ENCODE measurements around the gene SETD3. TPM values are rescaled to one million over a fixed set of nuclear protein-coding genes. Genes with fewer than 3 reads are reported as not detected.

The SETD3 gene
- total RNA-seq, 6 experiments from 2014 or later, result 24.7 to 42.0 (median 28.8) TPM

DNA sequence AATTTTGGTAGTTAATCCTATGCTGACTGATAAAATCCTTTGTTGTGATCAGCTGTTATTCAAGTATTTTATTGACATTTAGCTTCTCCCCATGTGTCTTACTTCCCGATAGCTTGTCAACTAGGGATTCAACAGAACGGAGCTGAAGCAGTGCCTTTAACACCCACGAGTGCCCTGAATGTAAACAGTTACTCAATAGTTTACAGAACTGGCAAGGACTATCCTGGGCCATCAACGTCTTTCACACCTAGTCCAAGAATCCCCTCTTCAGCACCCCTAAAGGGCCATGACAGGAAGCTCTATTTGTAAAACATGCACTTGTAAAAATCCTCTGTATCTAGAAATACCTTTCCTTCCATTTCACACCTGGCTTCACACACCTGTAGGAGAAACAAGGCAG is 45.3 kb downstream of the SETD3 start:
- intact Hi-C loops (cut with DNase I), result no loop called here
- peaks cover 0 to 15% (median 5%) of the 10 kb centered on the region in 4 donors for H3K4me1 ChIP-seq
- H3K9me3 ChIP-seq, result no peaks in the 10 kb centered on the region
- H3K36me3 ChIP-seq, result peaks cover 0 to 3% (median 0%) of the 10 kb centered on the region in 4 donors
- no peak for DNase-seq
- H3K27me3 ChIP-seq, result no peaks in the 10 kb centered on the region
- ATAC-seq, result peak; percentile 79 to 83 (median 82)
- WGBS (ENCODE audit: insufficient coverage, low coverage, low lambda C conversion rate, missing lambda C conversion rate), result 21% methylated on average over 4 of the region's 4 CpGs
- TF ChIP-seq POLR2A (IDR thresholded peaks at IDR 0.05), result no peak
- TF ChIP-seq, protein P1, sequence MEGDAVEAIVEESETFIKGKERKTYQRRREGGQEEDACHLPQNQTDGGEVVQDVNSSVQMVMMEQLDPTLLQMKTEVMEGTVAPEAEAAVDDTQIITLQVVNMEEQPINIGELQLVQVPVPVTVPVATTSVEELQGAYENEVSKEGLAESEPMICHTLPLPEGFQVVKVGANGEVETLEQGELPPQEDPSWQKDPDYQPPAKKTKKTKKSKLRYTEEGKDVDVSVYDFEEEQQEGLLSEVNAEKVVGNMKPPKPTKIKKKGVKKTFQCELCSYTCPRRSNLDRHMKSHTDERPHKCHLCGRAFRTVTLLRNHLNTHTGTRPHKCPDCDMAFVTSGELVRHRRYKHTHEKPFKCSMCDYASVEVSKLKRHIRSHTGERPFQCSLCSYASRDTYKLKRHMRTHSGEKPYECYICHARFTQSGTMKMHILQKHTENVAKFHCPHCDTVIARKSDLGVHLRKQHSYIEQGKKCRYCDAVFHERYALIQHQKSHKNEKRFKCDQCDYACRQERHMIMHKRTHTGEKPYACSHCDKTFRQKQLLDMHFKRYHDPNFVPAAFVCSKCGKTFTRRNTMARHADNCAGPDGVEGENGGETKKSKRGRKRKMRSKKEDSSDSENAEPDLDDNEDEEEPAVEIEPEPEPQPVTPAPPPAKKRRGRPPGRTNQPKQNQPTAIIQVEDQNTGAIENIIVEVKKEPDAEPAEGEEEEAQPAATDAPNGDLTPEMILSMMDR (IDR thresholded peaks at IDR 0.05), result no peak
- no peak overlapping the region for H3K27ac ChIP-seq
- no peak overlapping the region for H3K4me3 ChIP-seq

DNA sequence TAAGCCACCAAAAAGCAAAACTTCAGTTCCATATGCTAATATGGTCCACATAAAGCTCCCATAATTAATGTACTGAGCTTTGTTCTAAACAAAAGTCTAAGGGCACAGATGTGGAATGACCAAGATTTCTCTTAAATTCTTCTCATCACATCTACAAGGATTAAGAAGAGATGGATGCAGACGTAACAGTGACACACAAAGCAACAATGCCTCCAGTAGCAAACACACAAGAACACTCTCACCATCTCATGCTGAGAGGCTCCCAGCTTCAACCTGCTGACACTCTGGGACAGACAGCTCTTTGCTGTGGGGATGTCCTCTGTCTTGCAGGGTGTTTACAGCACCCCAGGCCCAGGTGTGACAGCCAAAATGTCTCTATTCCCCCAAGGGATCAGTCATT is 48.2 kb downstream of the SETD3 start:
- WGBS (ENCODE audit: insufficient coverage, low coverage, low lambda C conversion rate, missing lambda C conversion rate), result 50% methylated on average over 1 of the region's 1 CpG
- ATAC-seq (no peak), DNase-seq (no peak)
- Histone ChIP-seq H3K36me3 (peaks cover 0 to 3% (median 0%) of the 10 kb centered on the region in 4 donors), H3K27me3 (no peaks in the 10 kb centered on the region), H3K4me1 (peaks cover 0 to 15% (median 5%) of the 10 kb centered on the region in 4 donors), H3K4me3 (no peak overlapping the region), H3K27ac (no peak overlapping the region), H3K9me3 (no peaks in the 10 kb centered on the region)
- intact Hi-C loops (cut with DNase I), result no loop called here
- TF ChIP-seq POLR2A (IDR thresholded peaks at IDR 0.05), result no peak
- TF ChIP-seq, protein P1 (IDR thresholded peaks at IDR 0.05), result no peak

DNA sequence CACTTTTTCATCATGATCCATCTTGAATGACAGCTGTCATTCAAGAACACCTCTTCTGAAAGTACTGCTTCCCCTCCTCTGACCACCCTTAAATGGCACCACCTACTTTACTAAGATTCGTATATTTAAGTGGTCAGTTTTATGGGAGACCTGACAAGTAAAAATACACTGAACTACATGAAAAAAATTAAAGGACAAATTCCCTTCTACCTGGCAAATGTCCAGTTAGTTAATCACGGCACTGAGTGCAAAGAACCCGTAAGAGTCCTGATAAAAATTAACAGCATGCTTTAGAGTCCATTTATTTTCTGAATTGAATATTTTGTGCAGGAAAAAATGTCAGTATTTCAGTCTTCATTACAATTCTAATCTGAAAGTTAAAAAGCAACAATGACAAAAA is 48.7 kb downstream of the SETD3 start:
- H3K4me3 ChIP-seq, result no peak overlapping the region
- ATAC-seq (no peak), DNase-seq (no peak)
- H3K9me3 ChIP-seq, result no peaks in the 10 kb centered on the region
- intact Hi-C loops (cut with DNase I), result no loop called here
- H3K4me1 ChIP-seq, result peaks cover 0 to 15% (median 5%) of the 10 kb centered on the region in 4 donors
- no peaks in the 10 kb centered on the region for H3K27me3 ChIP-seq
- TF ChIP-seq POLR2A (IDR thresholded peaks at IDR 0.05), result no peak
- TF ChIP-seq, protein P1 (IDR thresholded peaks at IDR 0.05), result no peak
- WGBS (ENCODE audit: insufficient coverage, low coverage, low lambda C conversion rate, missing lambda C conversion rate), result 13% methylated on average over 3 of the region's 3 CpGs
- peaks cover 0 to under 1% (median 0%) of the 10 kb centered on the region in 4 donors for H3K36me3 ChIP-seq
- no peak overlapping the region for H3K27ac ChIP-seq

DNA sequence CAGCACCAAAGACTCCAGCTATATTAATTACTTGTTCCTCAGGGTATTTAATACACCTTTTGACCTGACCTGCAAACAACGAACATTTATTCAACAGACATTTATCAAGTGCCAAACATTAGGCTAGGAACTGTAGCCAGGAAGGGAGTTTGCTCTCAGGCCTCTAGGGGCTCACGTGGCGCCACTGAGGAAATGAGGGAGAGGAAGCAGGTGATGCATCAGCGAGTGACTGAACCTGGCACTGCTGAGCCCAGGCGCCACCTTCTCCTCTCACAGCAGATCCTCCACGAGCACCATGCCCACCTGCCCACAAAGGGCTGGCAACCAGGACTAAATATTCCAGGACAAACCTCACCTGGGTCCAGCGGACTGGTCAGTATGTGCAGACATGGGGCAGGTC is 50.2 kb downstream of the SETD3 start:
- DNase-seq, result no peak
- whole genome bisulfite sequencing (ENCODE audit: insufficient coverage, low coverage, low lambda C conversion rate, missing lambda C conversion rate), result 61% methylated on average over 4 of the region's 7 CpGs
- Histone ChIP-seq H3K27ac (no peak overlapping the region), H3K36me3 (peaks cover 0 to 4% (median under 1%) of the 10 kb centered on the region in 4 donors), H3K4me1 (peaks cover 0 to 15% (median 5%) of the 10 kb centered on the region in 4 donors), H3K9me3 (no peaks in the 10 kb centered on the region), H3K4me3 (no peak overlapping the region), H3K27me3 (no peaks in the 10 kb centered on the region)
- peak in 2 of 4 donors; percentile 24 to 40 for ATAC-seq
- TF ChIP-seq, protein P1 (IDR thresholded peaks at IDR 0.05), result no peak
- TF ChIP-seq POLR2A (IDR thresholded peaks at IDR 0.05), result no peak
- intact Hi-C loops (cut with DNase I), result no loop called here

Measured in right lobe of liver (tissue), 6 donors.